CMK (cell line): ENCODE results near the gene KRTAP6-2.

Experiments
- DNase-seq: peaks from one replicate; pipeline ENCODE4 v3.0.0-alpha.2; 2010; ENCODE audit warnings: low read depth

Gene KRTAP6-2, protein sequence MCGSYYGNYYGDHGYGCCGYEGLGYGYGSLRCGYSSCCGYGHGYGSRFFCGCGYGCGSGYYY

DNA sequence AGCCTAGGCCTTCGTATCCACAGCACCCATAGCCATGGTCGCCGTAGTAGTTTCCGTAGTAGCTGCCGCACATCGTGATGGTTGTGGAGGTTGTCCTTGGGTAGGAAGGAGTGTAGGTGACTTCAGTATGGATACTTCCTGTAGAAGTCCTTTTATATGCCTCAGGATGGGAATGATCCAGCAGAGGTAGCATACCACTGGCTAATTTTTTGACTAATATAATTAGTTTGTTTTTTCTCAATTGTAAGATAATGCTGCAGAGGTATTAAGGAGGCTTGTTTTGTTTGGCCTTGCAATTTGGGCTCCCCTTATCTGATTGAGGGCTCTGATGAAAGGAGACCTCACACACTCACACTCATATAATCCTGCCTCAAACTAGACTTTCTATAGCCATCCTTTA lies at the start of gene KRTAP6-2:
Gene KRTAP6-2, minus strand, starts transcription at position 101 of the 400 bp plus-strand sequence. Its CDS starts 28 bp downstream, at position 73.
- no peak for DNase-seq

DNA sequence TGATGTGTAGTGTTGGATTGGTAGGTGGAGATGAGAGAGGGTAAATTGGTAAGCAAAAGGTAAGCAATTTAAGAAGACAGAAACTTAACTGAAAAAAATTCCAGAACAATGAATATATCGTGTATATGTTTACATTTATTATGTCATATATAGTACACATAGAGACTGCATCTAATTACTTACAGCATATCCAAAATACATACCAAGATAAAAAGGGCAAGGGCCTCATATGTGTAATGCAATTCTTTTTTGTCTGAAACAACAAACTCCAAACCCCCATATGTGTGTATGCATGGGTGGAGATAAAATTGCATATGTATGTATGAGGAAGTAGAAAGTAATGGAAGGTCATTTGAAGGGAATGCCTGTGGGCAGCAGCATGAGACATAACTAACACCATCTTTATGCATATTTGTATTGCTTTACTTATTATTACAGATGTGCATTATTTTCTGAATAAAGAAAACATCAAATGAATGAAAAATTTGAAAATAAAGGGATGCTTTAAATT lies 48.3 kb upstream of the KRTAP6-2 start:
- DNase-seq = no peak

DNA sequence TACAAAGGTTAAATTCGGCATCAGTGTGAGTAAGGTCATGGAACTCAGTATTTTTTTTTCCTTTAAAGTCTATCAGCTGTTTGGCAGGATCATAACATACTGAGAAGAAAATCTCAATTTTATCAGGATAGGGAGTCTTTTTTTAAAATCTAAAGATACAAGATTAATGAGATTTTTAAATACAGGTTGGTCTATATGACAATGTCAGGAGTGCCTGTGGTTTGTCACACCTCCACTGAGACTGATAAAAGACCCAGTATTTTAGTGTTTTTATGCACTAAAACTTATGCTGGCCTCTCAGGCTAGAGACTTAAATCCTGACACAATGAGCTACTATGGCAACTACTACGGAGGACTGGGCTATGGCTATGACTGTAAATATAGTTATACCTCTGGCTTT lies 43.9 kb upstream of the KRTAP6-2 start, which contains the start of gene KRTAP20-3:
Gene KRTAP20-3, plus strand, starts transcription at position 301 of the 400 bp plus-strand sequence.
- DNase-seq = no peak

DNA sequence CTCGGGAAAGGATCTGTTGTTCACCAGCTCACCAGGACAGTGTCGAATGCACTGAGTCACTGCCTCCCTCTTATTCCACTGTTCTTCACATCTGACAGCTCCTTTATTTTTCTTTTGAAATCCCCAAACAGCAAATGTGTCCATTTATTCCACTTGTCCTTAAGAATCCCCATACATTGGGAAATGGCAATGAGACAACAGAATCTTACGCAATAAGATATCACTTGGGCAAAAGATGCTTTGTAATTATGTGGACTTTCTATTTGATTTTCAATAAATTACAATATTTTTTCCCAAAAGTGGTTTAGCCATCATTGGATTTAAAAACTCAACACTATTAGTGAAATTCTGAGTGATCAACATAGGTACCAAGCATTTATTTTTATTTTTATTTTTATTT lies 40.0 kb upstream of the KRTAP6-2 start:
- no peak for DNase-seq

DNA sequence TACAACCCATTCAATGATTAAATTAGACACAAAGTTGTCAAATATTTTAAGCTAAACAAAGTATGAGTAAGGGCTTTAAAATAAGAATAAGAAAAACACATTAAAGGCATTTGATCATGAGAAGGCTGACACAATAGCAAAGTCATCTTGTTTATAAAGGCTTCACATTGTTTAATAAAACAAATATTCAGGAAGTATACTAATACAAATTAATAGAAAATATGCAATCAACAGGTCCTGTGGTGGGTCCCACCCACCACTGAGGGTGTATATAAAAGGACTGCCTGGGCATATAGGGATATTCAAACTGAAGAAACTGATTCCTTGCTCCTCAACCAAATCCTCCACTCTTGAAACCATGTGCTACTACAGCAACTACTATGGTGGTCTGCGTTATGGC lies 36.2 kb upstream of the KRTAP6-2 start, which contains the start of gene KRTAP20-2:
Gene KRTAP20-2, plus strand, starts transcription at position 301 of the 400 bp plus-strand sequence. Its CDS starts 58 bp downstream, at position 359.
- no peak for DNase-seq

DNA sequence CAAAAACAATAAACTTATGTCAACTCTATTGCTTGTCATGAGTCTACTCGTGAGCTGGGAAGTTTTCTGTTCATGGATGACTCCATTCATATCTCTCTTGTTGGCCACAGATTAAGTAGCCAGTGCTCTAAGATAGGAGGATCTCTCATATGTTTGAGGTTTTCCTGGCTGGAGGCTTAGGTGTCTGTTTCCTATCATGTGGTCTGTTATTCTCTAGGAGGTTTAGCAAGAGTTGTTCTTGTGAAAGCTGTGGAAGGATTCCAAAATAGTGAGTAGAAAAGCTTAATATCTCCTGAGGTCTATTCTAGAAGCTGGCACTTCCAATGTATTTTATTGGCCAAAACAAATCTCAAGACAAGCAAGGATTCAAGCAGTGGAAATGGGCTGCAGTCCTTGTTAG lies 30.5 kb upstream of the KRTAP6-2 start:
- no peak for DNase-seq

DNA sequence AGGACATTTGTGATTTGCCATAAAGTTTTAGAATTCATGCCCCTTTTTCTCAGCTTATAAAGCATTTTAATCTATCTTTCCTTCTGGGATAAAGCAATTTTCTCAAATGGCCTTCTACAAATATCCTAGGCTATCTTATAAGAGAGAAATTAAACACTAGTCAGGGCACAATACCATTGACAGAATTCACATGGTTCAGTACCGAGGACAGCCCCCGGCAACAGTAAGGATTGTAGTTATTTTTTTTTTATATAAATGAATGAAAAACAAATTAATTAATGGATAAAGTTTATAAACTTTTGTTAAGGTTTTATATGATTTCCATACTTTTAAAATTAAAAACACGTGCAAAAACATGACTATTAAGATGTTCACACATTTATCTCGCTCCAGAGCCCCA lies 29.4 kb upstream of the KRTAP6-2 start:
- no peak for DNase-seq

DNA sequence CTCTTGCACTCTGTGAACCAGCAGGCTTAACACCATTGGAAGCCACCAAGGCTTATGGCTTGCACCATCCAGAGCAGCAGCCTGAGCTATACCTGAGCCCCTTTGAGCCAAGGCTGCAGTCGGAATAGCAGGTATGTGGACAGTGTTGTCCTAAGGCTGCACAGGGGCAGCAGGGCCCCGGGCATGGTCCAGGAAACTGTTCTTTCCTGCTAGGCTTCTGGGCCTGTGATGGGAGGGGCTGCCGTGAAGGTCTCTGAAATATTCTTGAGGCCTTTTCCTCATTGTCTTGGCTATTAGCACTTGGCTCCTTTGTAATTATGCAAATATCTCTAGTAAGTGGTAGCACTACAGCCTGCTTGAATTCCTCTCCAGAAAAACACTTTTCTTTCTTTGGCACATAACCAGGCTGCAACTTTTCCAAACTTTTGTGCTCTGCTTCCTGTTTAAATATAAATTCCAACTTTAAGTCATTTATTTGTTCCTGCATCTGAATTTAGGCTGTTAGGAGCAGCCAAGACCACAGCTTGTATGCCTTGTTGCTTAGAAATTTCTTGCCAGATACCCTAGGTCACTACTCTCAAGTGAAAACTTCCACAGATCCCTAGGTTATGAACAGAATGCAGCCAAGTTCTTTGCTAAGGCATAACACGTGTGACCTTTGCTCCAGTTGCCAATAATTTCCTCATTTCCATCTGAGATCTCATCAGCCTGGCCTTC lies 26.9 kb upstream of the KRTAP6-2 start:
- DNase-seq = no peak

DNA sequence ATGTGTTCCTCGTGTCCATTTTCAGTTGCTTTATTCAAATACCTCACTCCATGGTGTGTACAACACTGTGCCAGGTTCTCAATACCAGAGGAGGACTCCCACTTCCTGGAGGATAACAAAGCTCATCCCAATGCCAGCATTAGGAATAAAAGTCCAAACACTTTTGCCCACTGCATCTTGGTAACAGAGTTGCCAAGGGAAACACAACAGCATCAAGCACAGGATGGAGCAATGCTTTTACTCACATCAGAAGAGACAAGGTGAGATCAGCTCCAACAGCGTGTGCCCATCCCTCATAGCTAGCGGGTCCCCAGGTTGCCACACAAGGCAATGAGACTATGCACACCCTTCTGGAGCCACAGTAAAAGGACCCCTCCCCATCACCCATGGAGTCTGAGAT lies 24.7 kb upstream of the KRTAP6-2 start:
- no peak for DNase-seq

DNA sequence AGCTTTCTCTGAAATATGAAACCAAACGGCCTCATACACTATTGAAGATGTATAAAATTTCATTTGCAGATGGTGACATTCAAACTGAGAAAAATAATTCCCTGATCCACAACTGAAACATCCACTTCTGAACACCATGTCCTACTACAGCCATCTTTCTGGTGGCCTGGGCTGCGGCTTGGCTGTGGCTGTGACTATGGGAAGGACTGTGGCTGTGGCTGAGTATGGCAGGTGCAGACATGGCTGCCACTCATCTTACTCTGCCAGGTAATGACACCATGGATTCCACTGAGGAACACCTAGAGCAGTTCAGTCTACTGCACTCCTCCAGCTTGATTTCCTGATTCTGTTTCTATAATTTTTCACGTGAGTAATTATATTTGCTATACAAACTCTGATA lies 21.8 kb upstream of the KRTAP6-2 start, which contains the start of gene KRTAP20-4:
Gene KRTAP20-4, plus strand, starts transcription at position 106 of the 400 bp plus-strand sequence.
- DNase-seq = no peak

DNA sequence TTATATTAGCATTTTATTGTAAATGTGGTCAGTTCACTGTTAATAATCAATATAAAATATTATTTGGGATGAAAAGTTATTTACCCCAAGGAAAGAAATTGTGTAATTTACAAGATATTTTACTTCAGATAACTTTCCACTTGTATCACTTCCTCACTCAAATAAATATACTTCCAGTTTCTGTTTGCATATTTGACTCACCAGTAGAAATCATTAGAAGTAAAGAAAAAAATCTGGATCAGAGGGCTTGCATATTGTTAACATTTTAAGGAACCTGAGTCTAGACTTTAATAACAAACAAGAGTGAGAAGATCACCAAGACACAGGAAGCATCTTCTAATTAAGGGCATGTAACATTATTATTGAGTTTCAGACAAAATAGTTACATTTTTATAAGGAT lies 21.4 kb upstream of the KRTAP6-2 start:
- no peak for DNase-seq

DNA sequence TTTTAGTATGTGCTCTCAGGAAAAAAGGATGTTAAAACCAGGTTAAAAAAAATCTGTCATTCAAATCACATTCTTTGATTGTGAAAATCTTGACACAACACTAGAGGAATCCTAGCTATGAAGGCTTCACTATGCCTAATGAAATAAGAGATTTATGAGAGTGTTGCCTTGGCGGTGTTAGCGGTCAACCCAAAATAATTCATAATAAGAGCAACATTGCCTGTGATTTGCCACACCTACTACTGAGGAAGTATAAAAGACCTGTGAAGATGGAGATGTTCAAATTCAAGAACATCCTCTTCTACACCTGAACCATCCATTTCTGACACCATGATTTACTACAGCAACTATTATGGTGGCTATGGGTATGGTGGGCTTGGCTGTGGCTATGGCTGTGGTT lies 17.4 kb upstream of the KRTAP6-2 start, which contains the start of gene KRTAP20-1:
Gene KRTAP20-1, plus strand, starts transcription at position 301 of the 400 bp plus-strand sequence. Its CDS starts 30 bp downstream, at position 331.
- DNase-seq = no peak

DNA sequence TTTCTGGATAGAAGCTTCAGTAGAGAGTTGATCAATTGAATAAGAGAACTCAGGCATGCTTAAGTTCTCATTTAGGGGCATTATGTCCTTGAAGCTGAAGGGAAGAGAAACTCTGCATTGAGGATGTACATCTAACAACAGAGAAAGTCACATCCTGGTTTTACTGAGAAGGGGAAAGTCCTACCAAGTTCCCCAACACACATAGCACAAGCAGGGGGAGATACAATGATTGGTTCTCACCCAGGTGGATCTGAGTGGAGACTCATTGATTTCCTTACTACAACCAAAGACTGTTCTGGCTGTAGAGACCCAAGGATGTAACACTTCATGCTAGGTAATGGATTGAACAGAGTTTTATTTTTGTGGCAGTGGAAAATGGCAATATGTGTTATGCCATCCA lies 16.5 kb upstream of the KRTAP6-2 start:
- no peak for DNase-seq

DNA sequence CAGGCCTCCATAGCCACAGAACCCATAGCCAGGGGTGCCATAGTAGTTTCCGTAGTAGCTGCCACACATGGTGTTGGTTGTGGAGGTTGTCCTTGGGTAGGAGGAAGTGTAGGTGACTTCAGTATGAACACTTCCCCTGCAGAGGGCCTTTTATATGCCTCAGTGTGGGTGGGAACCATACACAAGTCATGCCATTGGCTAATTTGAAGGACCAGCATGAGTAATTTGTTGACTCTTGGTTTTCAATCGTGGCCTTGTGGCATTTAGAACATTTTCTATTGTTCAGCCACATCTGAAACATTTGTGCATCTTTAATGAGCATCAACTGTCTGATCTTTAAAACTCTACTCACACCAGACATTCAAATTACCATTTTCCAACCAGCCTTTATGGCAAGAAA lies 15.1 kb upstream of the KRTAP6-2 start, which contains the start of gene KRTAP6-1:
Gene KRTAP6-1, minus strand, starts transcription at position 95 of the 400 bp plus-strand sequence. Its CDS starts 26 bp downstream, at position 69.
- DNase-seq = no peak

DNA sequence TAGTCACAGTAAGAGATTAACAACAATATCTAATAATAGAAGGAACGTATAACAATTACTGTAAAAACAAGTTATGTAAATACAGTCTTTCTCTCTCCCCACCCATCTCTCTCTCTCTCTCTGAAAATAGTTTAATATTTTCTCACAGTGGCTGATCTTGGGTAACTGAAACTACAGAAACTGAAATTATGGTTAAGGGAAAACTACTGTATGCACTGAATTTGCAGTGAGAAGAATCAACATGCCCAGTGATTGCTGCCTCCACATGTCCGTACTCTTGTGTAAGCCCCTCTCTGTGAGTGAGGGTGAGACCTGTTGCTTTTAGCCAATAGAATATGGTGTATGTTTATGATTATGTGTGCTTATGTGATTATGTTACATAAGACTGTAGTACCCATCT lies 13.4 kb upstream of the KRTAP6-2 start:
- DNase-seq = no peak

DNA sequence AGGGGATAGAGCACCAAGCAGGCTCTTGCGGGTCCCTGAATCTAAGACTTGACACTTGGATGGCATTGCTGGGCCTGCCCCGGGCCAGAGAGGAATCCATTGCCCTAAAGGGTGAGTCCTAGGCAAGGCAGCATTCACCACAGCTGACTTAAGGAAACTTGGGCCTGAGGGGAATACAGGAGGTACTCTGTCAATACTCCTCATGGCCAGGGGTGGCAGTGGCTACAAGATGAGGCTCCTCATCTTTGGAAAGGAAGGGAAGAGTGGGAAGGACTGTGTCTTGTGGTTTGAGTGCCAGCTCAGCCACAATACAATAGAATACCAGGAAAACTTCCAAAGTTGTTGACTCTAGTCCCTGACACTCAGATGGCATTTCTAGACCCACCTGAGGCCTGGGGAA lies 7.3 kb upstream of the KRTAP6-2 start:
- no peak for DNase-seq

DNA sequence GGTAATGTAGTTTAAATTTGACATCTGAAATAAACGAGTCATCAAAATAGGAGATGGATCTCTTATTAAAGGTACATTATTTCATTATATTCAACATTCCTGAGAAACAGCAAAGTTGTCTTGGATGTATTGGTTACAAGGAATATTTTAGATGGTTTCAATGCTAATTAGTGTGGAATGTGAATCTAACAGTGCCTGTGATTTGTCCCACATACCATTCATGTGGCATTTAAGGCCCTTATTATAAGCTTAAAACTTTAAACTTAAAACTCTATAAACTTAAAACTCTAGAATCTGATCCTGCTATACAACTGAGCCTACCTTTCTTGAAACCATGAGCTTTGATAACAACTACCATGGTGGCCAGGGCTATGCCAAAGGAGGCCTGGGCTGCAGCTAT lies 2.1 kb upstream of the KRTAP6-2 start, which contains the start of gene KRTAP22-1:
Gene KRTAP22-1, plus strand, starts transcription at position 301 of the 400 bp plus-strand sequence.
- no peak for DNase-seq

DNA sequence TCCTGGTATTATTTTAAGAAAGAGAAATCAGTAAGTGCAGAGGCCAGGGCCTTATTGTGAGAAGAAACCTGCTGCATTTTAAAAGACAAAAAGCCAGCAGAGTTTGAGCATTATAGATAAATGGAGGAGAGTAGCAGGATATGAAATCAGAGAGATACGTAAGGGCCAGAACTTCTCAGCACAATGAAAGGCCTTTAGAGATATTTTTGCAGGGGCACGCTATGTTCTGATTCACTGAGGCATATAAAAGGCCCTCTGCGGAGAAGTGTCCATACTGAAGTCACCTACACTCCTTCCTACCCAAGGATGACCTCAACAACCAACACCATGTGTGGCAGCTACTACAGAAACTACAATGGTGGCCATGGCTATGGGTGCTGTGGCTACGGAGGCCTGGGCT lies 6.6 kb downstream of the KRTAP6-2 start, which contains the start of gene KRTAP6-3:
Gene KRTAP6-3, plus strand, starts transcription at position 301 of the 400 bp plus-strand sequence. Its CDS starts 6 bp downstream, at position 307.
- DNase-seq = no peak

DNA sequence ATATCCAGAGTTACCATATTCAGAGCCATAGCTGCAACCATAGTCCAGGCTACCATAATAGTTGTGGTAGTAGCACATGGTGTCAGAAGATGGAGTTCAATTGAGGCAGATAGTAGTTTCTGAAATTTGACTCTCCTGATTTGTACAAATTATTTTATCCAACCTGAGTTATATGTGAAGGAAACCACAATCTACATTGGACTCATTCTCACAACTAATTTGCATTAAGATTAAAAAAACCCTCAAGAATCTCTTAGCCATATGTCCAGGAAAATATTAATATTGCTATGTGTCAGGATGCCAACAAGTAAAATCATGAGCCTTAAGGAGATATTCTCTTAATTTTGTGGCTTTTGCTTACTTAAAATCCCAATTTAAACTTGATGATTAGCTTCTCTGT lies 8.4 kb downstream of the KRTAP6-2 start, which contains the start of gene KRTAP22-2:
Gene KRTAP22-2, minus strand, starts transcription at position 101 of the 400 bp plus-strand sequence.
- no peak for DNase-seq

DNA sequence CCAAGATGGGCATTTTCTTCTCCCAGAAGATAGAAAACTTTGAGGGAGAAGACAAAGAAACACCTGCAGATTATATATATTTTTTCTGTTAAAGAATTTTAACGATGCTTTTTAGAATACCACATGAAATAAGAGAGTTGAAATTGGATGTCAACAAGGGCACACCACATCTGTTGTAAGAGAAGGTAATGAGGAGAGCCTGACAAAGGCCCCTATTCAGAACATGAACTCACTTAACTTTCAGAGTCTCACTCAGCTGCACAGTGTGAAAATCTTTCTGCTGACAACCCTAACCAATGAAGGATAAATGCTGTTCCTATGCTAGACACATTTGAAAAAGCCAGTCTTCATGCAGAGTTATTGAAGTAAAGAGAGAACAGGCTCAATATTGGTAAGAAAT lies 15.8 kb downstream of the KRTAP6-2 start:
- no peak for DNase-seq

DNA sequence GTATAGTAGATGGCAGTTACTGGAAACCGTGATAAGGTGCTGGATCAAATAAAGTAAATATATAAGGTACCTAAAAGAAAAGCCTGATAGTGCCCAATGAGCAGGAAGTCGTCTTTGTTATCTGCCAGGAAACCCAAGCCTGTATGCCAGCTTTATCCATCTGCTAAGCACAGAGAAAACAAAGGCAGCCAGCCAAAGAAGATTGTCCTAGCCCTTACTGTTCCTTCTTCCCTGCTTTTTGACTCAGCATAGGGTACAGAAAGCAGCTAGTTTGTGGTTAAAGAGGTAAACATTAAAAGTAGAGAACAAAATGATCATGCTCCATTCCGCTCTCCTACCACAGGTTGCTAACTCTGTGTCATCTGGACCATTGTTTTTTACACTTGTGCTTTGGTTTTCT lies 18.6 kb downstream of the KRTAP6-2 start:
- no peak for DNase-seq

DNA sequence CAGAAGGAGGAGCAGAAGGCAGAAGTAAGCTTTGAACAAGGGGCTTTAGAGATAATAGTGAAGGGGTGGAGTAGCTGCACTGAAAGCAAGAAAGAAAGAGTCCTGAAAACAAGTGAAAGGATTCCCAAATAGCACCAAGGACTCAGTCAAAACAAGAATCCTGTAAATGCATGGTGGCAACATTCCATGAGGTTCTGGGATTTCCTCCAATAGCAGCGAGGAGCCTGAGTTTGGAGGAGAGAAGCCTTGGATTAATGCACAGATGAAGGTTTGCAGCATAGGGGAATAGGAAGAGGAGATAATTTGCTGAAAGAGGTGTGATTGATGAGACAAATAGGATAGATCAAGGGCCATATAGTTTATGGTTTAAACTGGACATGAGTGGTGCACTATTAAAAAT lies 19.4 kb downstream of the KRTAP6-2 start:
- no peak for DNase-seq

DNA sequence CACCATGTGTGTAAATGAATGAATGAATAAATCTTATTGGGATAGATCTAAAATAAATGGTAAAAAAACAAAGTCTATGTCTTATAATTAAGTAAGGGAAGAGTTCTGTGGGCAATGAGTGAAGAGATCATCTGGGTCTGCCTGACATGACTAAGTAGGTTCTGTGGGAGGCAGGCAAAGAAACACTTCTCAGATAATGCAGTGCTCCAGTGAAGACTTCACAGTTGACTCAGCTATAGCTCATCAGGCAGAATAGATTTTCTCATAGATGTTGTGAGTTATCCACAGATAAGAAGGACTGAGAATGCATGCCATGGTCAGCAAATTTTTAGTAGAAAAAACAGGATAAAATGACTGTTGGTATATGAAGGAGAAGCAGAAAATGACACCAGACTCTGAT lies 20.9 kb downstream of the KRTAP6-2 start:
- no peak for DNase-seq
